Measurements from ENCODE around the gene RNF112.

GRCh38 chr17:19411631-19412030, 599 bp downstream of the RNF112 start:
- TF ChIP-seq POLR2A (IDR thresholded peaks at IDR 0.05; ENCODE audit: low read depth), result no peak
- no peak for TF ChIP-seq POLR2AphosphoS5 (IDR thresholded peaks at IDR 0.05)
